ENCODE measurements around the gene TBC1D22A. TPM values are rescaled to one million over a fixed set of nuclear protein-coding genes. Genes with fewer than 3 reads are reported as not detected.

The TBC1D22A gene
- polyA plus RNA-seq, 1 donor (not counting 4 experiments of a cell fraction or from before 2014, with no cell fraction given): 20.9 TPM

GRCh38 chr22:46754826-46755225 lies 7.6 kb upstream of the TBC1D22A start:
- Histone ChIP-seq H3K36me3 (ENCODE audit: control insufficient read depth in 2 of 2, extremely low read depth in 1 of 2, insufficient read depth in 2 of 2, low read length in 2 of 2) (no peaks in the 10 kb centered on the region), H3K9me3 (ENCODE audit: control insufficient read depth, low read depth, low read length) (no peaks in the 10 kb centered on the region), H3K9me1 (ENCODE audit: control insufficient read depth, extremely low read depth, insufficient read depth, low read length) (no peaks in the 10 kb centered on the region), H3K4me2 (ENCODE audit: control insufficient read depth, extremely low read depth, insufficient read depth, low read depth, low read length) (peak overlapping the region; percentile 37), H3K4me3 (ENCODE audit: control insufficient read depth in 2 of 3, extremely low read depth in 1 of 3, insufficient read depth in 2 of 3, low read depth in 1 of 3, low read length in 3 of 3) (no peak overlapping the region), H3K27ac (ENCODE audit: control insufficient read depth, insufficient read depth, low read length) (no peak overlapping the region), H3K4me1 (ENCODE audit: control insufficient read depth, extremely low read depth, insufficient read depth, low read length) (peaks cover 12% of the 10 kb centered on the region), H3K9ac (ENCODE audit: control insufficient read depth, extremely low read depth, insufficient read depth, low read length) (no peak overlapping the region), H2AFZ (ENCODE audit: control insufficient read depth, low read length) (peak overlapping the region; percentile 27), H3K27me3 (ENCODE audit: control insufficient read depth, extremely low read depth, insufficient read depth, low read length) (no peaks in the 10 kb centered on the region), H4K20me1 (ENCODE audit: control insufficient read depth, extremely low read depth, insufficient read depth, low read length) (no peaks in the 10 kb centered on the region), H3K79me2 (ENCODE audit: control insufficient read depth, insufficient read depth, low read length) (no peaks in the 10 kb centered on the region)
- dilution Hi-C loops (cut with MboI; ENCODE audit: extremely low pct_ligation_motif_present, low sequenced_read_pairs): no loop called here
- DNase-seq (ENCODE audit: low read depth, low spot score) (no peak), FAIRE-seq (no peak)
- TF ChIP-seq EZH2 (IDR thresholded peaks at IDR 0.05; ENCODE audit: low read length) (no peak), CTCF (optimal IDR thresholded peaks at IDR 0.05 in 1 of 3, IDR thresholded peaks at IDR 0.05 in 1 of 3, conservative IDR thresholded peaks at IDR 0.05 in 1 of 3; ENCODE audit: extremely low read depth in 1 of 3, insufficient read depth in 2 of 3, low read length in 3 of 3) (no peak)

- dilution Hi-C loops (cut with MboI; ENCODE audit: extremely low pct_ligation_motif_present, low sequenced_read_pairs): no loop called here
- no peaks in the 10 kb centered on the region for H4K20me1 ChIP-seq (ENCODE audit: control insufficient read depth, extremely low read depth, insufficient read depth, low read length)
- H3K79me2 ChIP-seq (ENCODE audit: control insufficient read depth, insufficient read depth, low read length): no peaks in the 10 kb centered on the region
- H3K36me3 ChIP-seq (ENCODE audit: control insufficient read depth in 2 of 2, extremely low read depth in 1 of 2, insufficient read depth in 2 of 2, low read length in 2 of 2): no peaks in the 10 kb centered on the region
- no peak overlapping the region for H2AFZ ChIP-seq (ENCODE audit: control insufficient read depth, low read length)
- no peaks in the 10 kb centered on the region for H3K9me1 ChIP-seq (ENCODE audit: control insufficient read depth, extremely low read depth, insufficient read depth, low read length)
- H3K27ac ChIP-seq (ENCODE audit: control insufficient read depth, insufficient read depth, low read length): no peak overlapping the region
- no peak overlapping the region for H3K4me3 ChIP-seq (ENCODE audit: control insufficient read depth in 2 of 3, extremely low read depth in 1 of 3, insufficient read depth in 2 of 3, low read depth in 1 of 3, low read length in 3 of 3)
- no peak overlapping the region for H3K4me2 ChIP-seq (ENCODE audit: control insufficient read depth, extremely low read depth, insufficient read depth, low read depth, low read length)
- H3K9ac ChIP-seq (ENCODE audit: control insufficient read depth, extremely low read depth, insufficient read depth, low read length): no peak overlapping the region
- DNase-seq (ENCODE audit: low read depth, low spot score) (no peak), FAIRE-seq (no peak)
- no peaks in the 10 kb centered on the region for H3K9me3 ChIP-seq (ENCODE audit: control insufficient read depth, low read depth, low read length)
- H3K27me3 ChIP-seq (ENCODE audit: control insufficient read depth, extremely low read depth, insufficient read depth, low read length): no peaks in the 10 kb centered on the region
- peaks cover 12% of the 10 kb centered on the region for H3K4me1 ChIP-seq (ENCODE audit: control insufficient read depth, extremely low read depth, insufficient read depth, low read length)
- TF ChIP-seq EZH2 (IDR thresholded peaks at IDR 0.05; ENCODE audit: low read length): no peak
- no peak for TF ChIP-seq CTCF (optimal IDR thresholded peaks at IDR 0.05 in 1 of 3, IDR thresholded peaks at IDR 0.05 in 1 of 3, conservative IDR thresholded peaks at IDR 0.05 in 1 of 3; ENCODE audit: extremely low read depth in 1 of 3, insufficient read depth in 2 of 3, low read length in 3 of 3)
Observed at GRCh38 chr22:46755525-46755924, 6.9 kb upstream of the TBC1D22A start.

All from keratinocyte (primary cell).